Neural progenitor cell (in vitro differentiated cells): ENCODE measurements around the gene CERS2. TPM values are rescaled to one million over a fixed set of nuclear protein-coding genes. Genes with fewer than 3 reads are reported as not detected.

Experiments
- DNase-seq: peaks from one replicate; pipeline ENCODE4 v3.0.0-alpha.2; 2016; ENCODE audit warnings: low spot score
- H2AFZ ChIP-seq: fragments of 200-600 bp; sonication (generic); replicated peaks from 2 replicates; pipeline ENCODE4 v1.6.1; 2016; ENCODE audit warnings: antibody characterized with exemption
- H3F3A ChIP-seq: fragments of 200-600 bp; sonication (generic); 2 replicates; pipeline ENCODE4 v1.6.1; 2016; ENCODE audit warnings: antibody characterized with exemption, low read depth
- H3K27ac ChIP-seq: fragments of 200-600 bp; sonication (generic); 2 replicates; pipeline ENCODE4 v1.5.1; 2016; ENCODE audit warnings: mild to moderate bottlenecking
- H3K27me3 ChIP-seq: fragments of 200-600 bp; sonication (generic); 2 replicates; pipeline ENCODE4 v1.6.1; 2016; ENCODE audit warnings: mild to moderate bottlenecking, moderate library complexity
- H3K36me3 ChIP-seq: fragments of 200-600 bp; sonication (generic); 2 replicates; pipeline ENCODE4 v1.5.1; 2016
- H3K4me1 ChIP-seq: fragments of 200-600 bp; sonication (generic); 2 replicates; pipeline ENCODE4 v1.6.1; 2016; ENCODE audit warnings: mixed run types
- H3K4me2 ChIP-seq: fragments of 200-600 bp; sonication (generic); 2 replicates; pipeline ENCODE4 v1.6.1; 2016
- H3K4me3 ChIP-seq: fragments of 200-600 bp; sonication (generic); 2 replicates; pipeline ENCODE4 v1.5.1; 2016
- H3K79me2 ChIP-seq: fragments of 200-600 bp; sonication (generic); 2 replicates; pipeline ENCODE4 v1.6.1; 2016; ENCODE audit warnings: low read depth
- H3K9ac ChIP-seq: fragments of 200-600 bp; sonication (generic); 2 replicates; pipeline ENCODE4 v1.6.1; 2016
- H3K9me3 ChIP-seq: fragments of 200-600 bp; sonication (generic); 2 replicates; pipeline ENCODE4 v1.5.1; 2016; ENCODE audit warnings: low read depth
- H4K20me1 ChIP-seq: fragments of 200-600 bp; sonication (generic); 2 replicates; pipeline ENCODE4 v1.6.1; 2016; ENCODE audit warnings: low read depth
- H3K27ac Mint-ChIP-seq: 3 replicates; pipeline ENCODE4 v1.8.0; 2021; ENCODE audit warnings: mixed read lengths
- H3K27me3 Mint-ChIP-seq: 2 replicates; pipeline ENCODE4 v1.8.0; 2022; ENCODE audit warnings: low read depth, mild to moderate bottlenecking, inconsistent platforms, moderate library complexity, mixed read lengths; ENCODE audit not compliant: insufficient read depth
- H3K36me3 Mint-ChIP-seq: 3 replicates; pipeline ENCODE4 v1.8.0; 2021; ENCODE audit warnings: mixed read lengths
- H3K4me1 Mint-ChIP-seq: 3 replicates; pipeline ENCODE4 v1.8.0; 2021; ENCODE audit warnings: mixed read lengths
- H3K4me3 Mint-ChIP-seq: 3 replicates; pipeline ENCODE4 v1.8.0; 2021; ENCODE audit warnings: mild to moderate bottlenecking, moderate library complexity, mixed read lengths
- H3K9me3 Mint-ChIP-seq: 3 replicates; pipeline ENCODE4 v1.8.0; 2020; ENCODE audit warnings: mixed read lengths
- CTCF ChIP-seq: fragments of 200-600 bp; sonication (generic); IDR thresholded peaks from 2 replicates; pipeline ENCODE4 v1.5.1; 2017; ENCODE audit warnings: antibody characterized with exemption, mild to moderate bottlenecking
- EZH2 ChIP-seq: fragments of 200-600 bp; sonication (generic); IDR thresholded peaks from 2 replicates; pipeline ENCODE4 v1.6.1; 2017; ENCODE audit warnings: antibody characterized with exemption, mild to moderate bottlenecking, moderate library complexity
- EZH2phosphoT487 ChIP-seq: fragments of 200-600 bp; sonication (generic); IDR thresholded peaks from 2 replicates; pipeline ENCODE4 v1.6.1; 2017; ENCODE audit warnings: antibody characterized with exemption
- total RNA-seq: library from RNA; depleted of rRNA; stranded (reverse); fragments of >200 nt; gene quantifications from 2 replicates; pipeline ENCODE4 v1.2.3, GENCODE V29; 2015; ENCODE audit warnings: low replicate concordance

CERS2 gene, protein sequence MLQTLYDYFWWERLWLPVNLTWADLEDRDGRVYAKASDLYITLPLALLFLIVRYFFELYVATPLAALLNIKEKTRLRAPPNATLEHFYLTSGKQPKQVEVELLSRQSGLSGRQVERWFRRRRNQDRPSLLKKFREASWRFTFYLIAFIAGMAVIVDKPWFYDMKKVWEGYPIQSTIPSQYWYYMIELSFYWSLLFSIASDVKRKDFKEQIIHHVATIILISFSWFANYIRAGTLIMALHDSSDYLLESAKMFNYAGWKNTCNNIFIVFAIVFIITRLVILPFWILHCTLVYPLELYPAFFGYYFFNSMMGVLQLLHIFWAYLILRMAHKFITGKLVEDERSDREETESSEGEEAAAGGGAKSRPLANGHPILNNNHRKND
- total RNA-seq = 104 and 122 TPM in 2 replicates

- peak; percentile 94 for DNase-seq
- peak within 1 kb of the TSS; percentile 90 for H3K4me3 Mint-ChIP-seq
- Histone ChIP-seq H3K27me3 (peaks cover 11% of the 10 kb centered on the region), H3F3A (peaks cover 47% of the 10 kb centered on the region), H4K20me1 (peaks cover 39% of the 10 kb centered on the region), H2AFZ (peak within 1 kb of the TSS; percentile 86), H3K9me3 (no peaks in the 10 kb centered on the region), H3K79me2 (peaks cover 58% of the 10 kb centered on the region), H3K9ac (peak within 1 kb of the TSS; percentile 66), H3K4me1 (peaks cover 46% of the 10 kb centered on the region), H3K4me3 (peak within 1 kb of the TSS; percentile 95), H3K4me2 (peak within 1 kb of the TSS; percentile 97), H3K27ac (peak within 1 kb of the TSS; percentile 80), H3K36me3 (no peaks in the 10 kb centered on the region)
- H3K27ac Mint-ChIP-seq = peak within 1 kb of the TSS; percentile 97
- H3K9me3 Mint-ChIP-seq = no peaks in the 10 kb centered on the region
- peaks cover 5% of the 10 kb centered on the region for H3K27me3 Mint-ChIP-seq
- H3K36me3 Mint-ChIP-seq = no peaks in the 10 kb centered on the region
- TF ChIP-seq EZH2phosphoT487 (no peak), CTCF (no peak), EZH2 (no peak)
- peaks cover 47% of the 10 kb centered on the region for H3K4me1 Mint-ChIP-seq
These were observed at the start of gene CERS2 for GRCh38 chr1:150974580-150975478. CERS2 (minus strand) TSS chr1:150974835; CDS start chr1:150969090, 5,745 bp downstream.

GRCh38 chr1:151013518-151013917 lies 38.9 kb upstream of the CERS2 start:
- H3K4me3 Mint-ChIP-seq = no peak overlapping the region

DNA sequence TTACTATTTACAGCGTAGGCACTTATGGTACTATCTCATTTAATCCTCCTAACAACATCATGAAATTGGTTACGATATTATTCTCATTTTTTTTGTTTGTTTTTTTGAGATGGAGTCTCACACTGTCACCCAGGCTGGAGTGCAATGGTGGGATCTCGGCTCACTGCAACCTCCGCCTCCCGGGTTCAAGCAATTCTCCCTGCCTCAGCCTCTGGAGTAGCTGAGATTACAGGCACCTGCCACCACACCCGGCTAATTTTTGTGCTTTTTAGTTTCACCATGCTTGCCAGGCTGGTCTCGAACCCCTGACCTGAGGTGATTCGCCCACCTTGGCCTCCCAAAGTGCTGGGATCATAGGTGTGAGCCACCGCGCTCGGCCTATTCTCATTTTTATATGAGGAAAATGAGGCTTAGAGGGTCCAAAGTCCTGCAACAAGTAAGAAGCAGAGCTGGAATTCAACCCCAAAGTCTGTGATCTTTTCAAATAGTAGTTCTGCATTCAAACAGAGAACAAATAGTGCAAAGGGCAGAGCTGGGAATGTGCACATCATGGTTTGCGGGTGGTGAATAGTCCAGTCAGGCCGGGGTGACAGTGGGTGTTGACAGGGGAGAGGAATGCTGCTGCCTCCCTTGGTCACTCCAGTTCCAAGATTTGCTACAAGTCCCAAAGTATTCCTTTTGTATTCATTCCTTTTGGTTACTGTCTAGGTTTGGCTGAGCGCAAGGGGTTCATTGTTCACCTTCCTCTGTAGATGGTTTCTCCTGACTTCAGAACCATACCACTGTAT lies 38.2 kb upstream of the CERS2 start:
- peaks cover 7% of the 10 kb centered on the region for H3K4me1 ChIP-seq
- H4K20me1 ChIP-seq = no peaks in the 10 kb centered on the region
- no peak overlapping the region for H3K27ac Mint-ChIP-seq
- no peak overlapping the region for H3K4me3 Mint-ChIP-seq
- no peaks in the 10 kb centered on the region for H3K9me3 ChIP-seq
- peaks cover 3% of the 10 kb centered on the region for H3K36me3 Mint-ChIP-seq
- TF ChIP-seq EZH2phosphoT487 = no peak
- TF ChIP-seq EZH2 = no peak
- no peak for TF ChIP-seq CTCF
- no peaks in the 10 kb centered on the region for H3K9me3 Mint-ChIP-seq
- peak overlapping the region; percentile 34 for H3K9ac ChIP-seq
- no peak overlapping the region for H3K27ac ChIP-seq
- peaks cover 14% of the 10 kb centered on the region for H3K4me1 Mint-ChIP-seq
- no peak overlapping the region for H3K4me2 ChIP-seq
- H3F3A ChIP-seq = peaks cover 2% of the 10 kb centered on the region
- H3K36me3 ChIP-seq = no peaks in the 10 kb centered on the region
- H3K4me3 ChIP-seq = no peak overlapping the region
- H3K27me3 ChIP-seq = no peaks in the 10 kb centered on the region
- peaks cover 11% of the 10 kb centered on the region for H3K79me2 ChIP-seq
- H2AFZ ChIP-seq = no peak overlapping the region
- no peak for DNase-seq
- peaks cover 2% of the 10 kb centered on the region for H3K27me3 Mint-ChIP-seq

More at GRCh38 chr1:151013518-151013917, 38.9 kb upstream of the CERS2 start:
- DNase-seq = no peak
- Histone ChIP-seq H3K4me3 (no peak overlapping the region), H3K4me2 (no peak overlapping the region), H2AFZ (no peak overlapping the region), H3K79me2 (peaks cover 11% of the 10 kb centered on the region), H3K9me3 (no peaks in the 10 kb centered on the region), H4K20me1 (no peaks in the 10 kb centered on the region), H3K27me3 (no peaks in the 10 kb centered on the region), H3F3A (no peaks in the 10 kb centered on the region), H3K27ac (no peak overlapping the region), H3K9ac (no peak overlapping the region), H3K4me1 (peaks cover 6% of the 10 kb centered on the region), H3K36me3 (no peaks in the 10 kb centered on the region)
- no peak for TF ChIP-seq EZH2
- TF ChIP-seq EZH2phosphoT487 = no peak
- peaks cover 9% of the 10 kb centered on the region for H3K4me1 Mint-ChIP-seq
- no peaks in the 10 kb centered on the region for H3K9me3 Mint-ChIP-seq
- peaks cover 3% of the 10 kb centered on the region for H3K36me3 Mint-ChIP-seq
- H3K27ac Mint-ChIP-seq = no peak overlapping the region
- peaks cover 2% of the 10 kb centered on the region for H3K27me3 Mint-ChIP-seq
